HepG2 (cell line): ENCODE results near the gene TLK1. TPM values are rescaled to one million over a fixed set of nuclear protein-coding genes. Genes with fewer than 3 reads are reported as not detected.

Experiments
- BHLHE40 ChIP-seq: IDR thresholded peaks from 2 replicates; pipeline ENCODE4 v1.6.1; 2011; ENCODE audit warnings: low read length, improper control_type of control experiment
- NFE2L2 ChIP-seq: fragments of 150-350 bp; IDR thresholded peaks from 2 replicates; pipeline ENCODE4 v1.6.1; 2014; ENCODE audit warnings: low read length
- PHF5A ChIP-seq: IDR thresholded peaks from one replicate; pipeline ENCODE4 v1.6.1; 2018; ENCODE audit warnings: low read depth, missing genetic modification reagents; ENCODE audit not compliant: unreplicated experiment
- ZNF264 ChIP-seq: sonication (generic); formaldehyde crosslinking; IDR thresholded peaks from 2 replicates; pipeline ENCODE4 v1.4.0; 2020; ENCODE audit warnings: missing genetic modification reagents
- ZNF543 ChIP-seq: sonication (generic); formaldehyde crosslinking; IDR thresholded peaks from 2 replicates; pipeline ENCODE4 v1.4.0; 2020; ENCODE audit warnings: mild to moderate bottlenecking, missing genetic modification reagents
- ZNF746 ChIP-seq: sonication (generic); formaldehyde crosslinking; IDR thresholded peaks from 2 replicates; pipeline ENCODE4 v1.8.0; 2022; ENCODE audit warnings: mild to moderate bottlenecking, missing genetic modification reagents
- ZNF766 ChIP-seq: sonication (generic); formaldehyde crosslinking; IDR thresholded peaks from 2 replicates; pipeline ENCODE4 v1.5.0; 2020; ENCODE audit warnings: missing genetic modification reagents, borderline replicate concordance
- ZNF790 ChIP-seq: sonication (generic); formaldehyde crosslinking; IDR thresholded peaks from 2 replicates; pipeline ENCODE4 v1.8.0; 2022; ENCODE audit warnings: missing genetic modification reagents, mild to moderate bottlenecking, borderline replicate concordance
- ZNF792 ChIP-seq: IDR thresholded peaks from 2 replicates; pipeline ENCODE4 v1.6.1; 2016
- ZSCAN30 ChIP-seq: sonication (generic); formaldehyde crosslinking; IDR thresholded peaks from 2 replicates; pipeline ENCODE4 v1.5.0; 2020; ENCODE audit warnings: mild to moderate bottlenecking, missing genetic modification reagents
- polyA plus RNA-seq, 8 experiments: library from polyadenylated mRNA; depleted of rRNA in 3 of 8; stranded (reverse) in 7 of 8; unstranded in 1 of 8; fragments of >200 nt; fragmentation: Illumina TruSeq in 4 of 8; extraction: Trizol in 4 of 8; gene quantifications; 2 replicates each; pipeline versions ENCODE4 v1.2.1 to v1.2.3, GENCODE V29; 2011 to 2016; ENCODE audit warnings: low read depth in 4 of 8, missing spikeins in 1 of 8, mixed read lengths in 1 of 8; ENCODE audit not compliant: insufficient read depth in 1 of 8
- total RNA-seq, 5 experiments: library from RNA; depleted of rRNA; stranded (reverse); fragments of >200 nt; fragmentation: Illumina TruSeq; extraction: Trizol; gene quantifications; 2 replicates each; pipeline ENCODE4 v1.2.3, GENCODE V29; 2016; ENCODE audit warnings: low read depth in 1 of 5
- TF ChIP-seq, protein P1 (sequence below): sonication (generic); formaldehyde crosslinking; IDR thresholded peaks from 2 replicates; pipeline ENCODE4 v1.4.0; 2020; ENCODE audit warnings: missing genetic modification reagents
- TF ChIP-seq, protein P2 (sequence below): sonication (generic); formaldehyde crosslinking; IDR thresholded peaks from 2 replicates; pipeline ENCODE4 v1.8.0; 2022; ENCODE audit warnings: low read depth, missing genetic modification reagents
- TF ChIP-seq, protein P3 (sequence below): IDR thresholded peaks from 2 replicates; pipeline ENCODE4 v1.6.1; 2012; ENCODE audit warnings: low read length, improper control_type of control experiment
- TF ChIP-seq, protein P4 (sequence below): sonication (generic); formaldehyde crosslinking; IDR thresholded peaks from 2 replicates; pipeline ENCODE4 v1.5.1; 2020; ENCODE audit warnings: mild to moderate bottlenecking, missing genetic modification reagents, borderline replicate concordance

Gene TLK1
- total and polyA plus RNA-seq, 2 of the 13 experiments (the other 11 are each of a cell fraction or from before 2014, with no cell fraction given) = 16.8 to 28.7 TPM

DNA sequence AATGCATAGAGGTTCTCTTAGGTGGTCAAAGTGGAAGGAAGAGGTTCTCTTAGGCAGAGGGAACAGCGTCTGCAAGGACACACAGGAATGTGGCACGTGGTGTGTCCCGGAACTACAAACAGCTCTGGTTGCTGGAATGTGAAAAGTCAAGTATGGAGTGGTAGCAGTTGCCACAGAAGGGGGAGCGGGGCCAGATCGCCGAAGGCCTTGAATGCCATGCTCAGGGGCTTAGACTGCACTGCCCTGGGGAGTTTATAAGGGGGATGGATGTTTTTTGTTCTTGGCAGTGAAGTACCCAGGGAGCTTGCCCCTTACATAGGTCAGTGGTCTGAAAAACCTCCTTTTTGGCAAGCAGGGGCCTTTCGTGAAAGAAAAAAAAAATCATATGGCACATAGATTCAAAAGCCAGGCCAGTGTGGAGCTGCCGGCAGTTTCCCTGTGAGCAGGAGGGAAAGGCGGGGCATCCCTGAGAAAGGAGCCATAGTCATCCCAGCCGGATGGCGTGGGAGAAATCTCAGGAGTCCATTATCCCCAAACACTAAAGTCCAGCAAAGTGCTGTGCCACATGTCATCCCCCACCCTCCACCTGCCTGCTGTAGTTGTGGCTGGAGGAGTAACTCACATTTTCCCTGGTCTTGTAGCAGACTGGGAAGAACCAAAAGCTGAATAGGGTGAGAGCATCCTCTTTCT, 186.2 kb downstream of the TLK1 start (continued):
- TF ChIP-seq, protein P1, sequence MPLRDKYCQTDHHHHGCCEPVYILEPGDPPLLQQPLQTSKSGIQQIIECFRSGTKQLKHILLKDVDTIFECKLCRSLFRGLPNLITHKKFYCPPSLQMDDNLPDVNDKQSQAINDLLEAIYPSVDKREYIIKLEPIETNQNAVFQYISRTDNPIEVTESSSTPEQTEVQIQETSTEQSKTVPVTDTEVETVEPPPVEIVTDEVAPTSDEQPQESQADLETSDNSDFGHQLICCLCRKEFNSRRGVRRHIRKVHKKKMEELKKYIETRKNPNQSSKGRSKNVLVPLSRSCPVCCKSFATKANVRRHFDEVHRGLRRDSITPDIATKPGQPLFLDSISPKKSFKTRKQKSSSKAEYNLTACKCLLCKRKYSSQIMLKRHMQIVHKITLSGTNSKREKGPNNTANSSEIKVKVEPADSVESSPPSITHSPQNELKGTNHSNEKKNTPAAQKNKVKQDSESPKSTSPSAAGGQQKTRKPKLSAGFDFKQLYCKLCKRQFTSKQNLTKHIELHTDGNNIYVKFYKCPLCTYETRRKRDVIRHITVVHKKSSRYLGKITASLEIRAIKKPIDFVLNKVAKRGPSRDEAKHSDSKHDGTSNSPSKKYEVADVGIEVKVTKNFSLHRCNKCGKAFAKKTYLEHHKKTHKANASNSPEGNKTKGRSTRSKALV (CRISPR knock-in tag) = 0 out of 2 replicates have a peak, but pooled peaks have one; percentile 9
- TF ChIP-seq, protein P2, sequence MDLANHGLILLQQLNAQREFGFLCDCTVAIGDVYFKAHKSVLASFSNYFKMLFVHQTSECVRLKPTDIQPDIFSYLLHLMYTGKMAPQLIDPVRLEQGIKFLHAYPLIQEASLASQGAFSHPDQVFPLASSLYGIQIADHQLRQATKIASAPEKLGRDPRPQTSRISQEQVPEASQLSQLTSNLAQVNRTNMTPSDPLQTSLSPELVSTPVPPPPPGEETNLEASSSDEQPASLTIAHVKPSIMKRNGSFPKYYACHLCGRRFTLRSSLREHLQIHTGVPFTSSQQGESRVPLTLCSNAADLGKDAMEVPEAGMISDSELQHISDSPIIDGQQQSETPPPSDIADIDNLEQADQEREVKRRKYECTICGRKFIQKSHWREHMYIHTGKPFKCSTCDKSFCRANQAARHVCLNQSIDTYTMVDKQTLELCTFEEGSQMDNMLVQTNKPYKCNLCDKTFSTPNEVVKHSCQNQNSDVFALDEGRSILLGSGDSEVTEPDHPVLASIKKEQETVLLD (CRISPR knock-in tag) = peak; percentile 7; the same call in 1 of the 2 replicates
- TF ChIP-seq ZNF792 (CRISPR knock-in tag) (peak; percentile 35; the same call in 1 of the 2 replicates), ZNF790 (CRISPR knock-in tag) (no peak), PHF5A (CRISPR knock-in tag) (no peak), BHLHE40 (peak; percentile 83), ZNF766 (CRISPR knock-in tag) (no peak), ZNF746 (CRISPR knock-in tag) (no peak), ZNF543 (CRISPR knock-in tag) (no peak; the same call in 1 of the 2 replicates), ZSCAN30 (CRISPR knock-in tag) (no peak), ZNF264 (CRISPR knock-in tag) (no peak), NFE2L2 (no peak)
- TF ChIP-seq, protein P3, sequence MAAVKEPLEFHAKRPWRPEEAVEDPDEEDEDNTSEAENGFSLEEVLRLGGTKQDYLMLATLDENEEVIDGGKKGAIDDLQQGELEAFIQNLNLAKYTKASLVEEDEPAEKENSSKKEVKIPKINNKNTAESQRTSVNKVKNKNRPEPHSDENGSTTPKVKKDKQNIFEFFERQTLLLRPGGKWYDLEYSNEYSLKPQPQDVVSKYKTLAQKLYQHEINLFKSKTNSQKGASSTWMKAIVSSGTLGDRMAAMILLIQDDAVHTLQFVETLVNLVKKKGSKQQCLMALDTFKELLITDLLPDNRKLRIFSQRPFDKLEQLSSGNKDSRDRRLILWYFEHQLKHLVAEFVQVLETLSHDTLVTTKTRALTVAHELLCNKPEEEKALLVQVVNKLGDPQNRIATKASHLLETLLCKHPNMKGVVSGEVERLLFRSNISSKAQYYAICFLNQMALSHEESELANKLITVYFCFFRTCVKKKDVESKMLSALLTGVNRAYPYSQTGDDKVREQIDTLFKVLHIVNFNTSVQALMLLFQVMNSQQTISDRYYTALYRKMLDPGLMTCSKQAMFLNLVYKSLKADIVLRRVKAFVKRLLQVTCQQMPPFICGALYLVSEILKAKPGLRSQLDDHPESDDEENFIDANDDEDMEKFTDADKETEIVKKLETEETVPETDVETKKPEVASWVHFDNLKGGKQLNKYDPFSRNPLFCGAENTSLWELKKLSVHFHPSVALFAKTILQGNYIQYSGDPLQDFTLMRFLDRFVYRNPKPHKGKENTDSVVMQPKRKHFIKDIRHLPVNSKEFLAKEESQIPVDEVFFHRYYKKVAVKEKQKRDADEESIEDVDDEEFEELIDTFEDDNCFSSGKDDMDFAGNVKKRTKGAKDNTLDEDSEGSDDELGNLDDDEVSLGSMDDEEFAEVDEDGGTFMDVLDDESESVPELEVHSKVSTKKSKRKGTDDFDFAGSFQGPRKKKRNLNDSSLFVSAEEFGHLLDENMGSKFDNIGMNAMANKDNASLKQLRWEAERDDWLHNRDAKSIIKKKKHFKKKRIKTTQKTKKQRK = no peak
- TF ChIP-seq, protein P4, sequence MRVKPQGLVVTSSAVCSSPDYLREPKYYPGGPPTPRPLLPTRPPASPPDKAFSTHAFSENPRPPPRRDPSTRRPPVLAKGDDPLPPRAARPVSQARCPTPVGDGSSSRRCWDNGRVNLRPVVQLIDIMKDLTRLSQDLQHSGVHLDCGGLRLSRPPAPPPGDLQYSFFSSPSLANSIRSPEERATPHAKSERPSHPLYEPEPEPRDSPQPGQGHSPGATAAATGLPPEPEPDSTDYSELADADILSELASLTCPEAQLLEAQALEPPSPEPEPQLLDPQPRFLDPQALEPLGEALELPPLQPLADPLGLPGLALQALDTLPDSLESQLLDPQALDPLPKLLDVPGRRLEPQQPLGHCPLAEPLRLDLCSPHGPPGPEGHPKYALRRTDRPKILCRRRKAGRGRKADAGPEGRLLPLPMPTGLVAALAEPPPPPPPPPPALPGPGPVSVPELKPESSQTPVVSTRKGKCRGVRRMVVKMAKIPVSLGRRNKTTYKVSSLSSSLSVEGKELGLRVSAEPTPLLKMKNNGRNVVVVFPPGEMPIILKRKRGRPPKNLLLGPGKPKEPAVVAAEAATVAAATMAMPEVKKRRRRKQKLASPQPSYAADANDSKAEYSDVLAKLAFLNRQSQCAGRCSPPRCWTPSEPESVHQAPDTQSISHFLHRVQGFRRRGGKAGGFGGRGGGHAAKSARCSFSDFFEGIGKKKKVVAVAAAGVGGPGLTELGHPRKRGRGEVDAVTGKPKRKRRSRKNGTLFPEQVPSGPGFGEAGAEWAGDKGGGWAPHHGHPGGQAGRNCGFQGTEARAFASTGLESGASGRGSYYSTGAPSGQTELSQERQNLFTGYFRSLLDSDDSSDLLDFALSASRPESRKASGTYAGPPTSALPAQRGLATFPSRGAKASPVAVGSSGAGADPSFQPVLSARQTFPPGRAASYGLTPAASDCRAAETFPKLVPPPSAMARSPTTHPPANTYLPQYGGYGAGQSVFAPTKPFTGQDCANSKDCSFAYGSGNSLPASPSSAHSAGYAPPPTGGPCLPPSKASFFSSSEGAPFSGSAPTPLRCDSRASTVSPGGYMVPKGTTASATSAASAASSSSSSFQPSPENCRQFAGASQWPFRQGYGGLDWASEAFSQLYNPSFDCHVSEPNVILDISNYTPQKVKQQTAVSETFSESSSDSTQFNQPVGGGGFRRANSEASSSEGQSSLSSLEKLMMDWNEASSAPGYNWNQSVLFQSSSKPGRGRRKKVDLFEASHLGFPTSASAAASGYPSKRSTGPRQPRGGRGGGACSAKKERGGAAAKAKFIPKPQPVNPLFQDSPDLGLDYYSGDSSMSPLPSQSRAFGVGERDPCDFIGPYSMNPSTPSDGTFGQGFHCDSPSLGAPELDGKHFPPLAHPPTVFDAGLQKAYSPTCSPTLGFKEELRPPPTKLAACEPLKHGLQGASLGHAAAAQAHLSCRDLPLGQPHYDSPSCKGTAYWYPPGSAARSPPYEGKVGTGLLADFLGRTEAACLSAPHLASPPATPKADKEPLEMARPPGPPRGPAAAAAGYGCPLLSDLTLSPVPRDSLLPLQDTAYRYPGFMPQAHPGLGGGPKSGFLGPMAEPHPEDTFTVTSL (CRISPR knock-in tag) = peak; percentile 30; the same call in 1 of the 2 replicates
